Urinary bladder (tissue), 4 donors: ENCODE data around the gene POU6F2. TPM values are rescaled to one million over a fixed set of nuclear protein-coding genes. Genes with fewer than 3 reads are reported as not detected.

Source experiments
- DNase-seq: peaks from one replicate; pipeline ENCODE4 v3.0.0-alpha.2; 2015; ENCODE audit errors: extremely low spot score
- H3K27ac ChIP-seq: one replicate; pipeline ENCODE4 v1.5.1; 2013; ENCODE audit warnings: low read depth, mild to moderate bottlenecking, moderate library complexity
- H3K36me3 ChIP-seq: one replicate; pipeline ENCODE4 v1.6.1; 2013; ENCODE audit warnings: mild to moderate bottlenecking, moderate library complexity; ENCODE audit not compliant: insufficient read depth
- H3K4me1 ChIP-seq: one replicate; pipeline ENCODE4 v1.6.1; 2013; ENCODE audit warnings: mild to moderate bottlenecking, moderate library complexity; ENCODE audit not compliant: insufficient read depth
- H3K4me3 ChIP-seq: one replicate; pipeline ENCODE4 v1.5.1; 2013; ENCODE audit warnings: low read depth, low read length
- WGBS: extraction: QIAGEN DNeasy Blood & Tissue Kit; methylation state at CpG from one replicate; pipeline ENCODE4 v1.1.7; 2013; 5-methylcytosine and 5-hydroxymethylcytosine counted together
- polyA plus RNA-seq: library from polyadenylated mRNA; stranded (reverse); fragments of 200-250 nt; gene quantifications from one replicate; pipeline ENCODE4 v1.2.3, GENCODE V29; 2013
- total RNA-seq: library from RNA; depleted of rRNA; stranded (reverse); fragments of >200 nt; gene quantifications from one replicate; pipeline ENCODE4 v1.2.3, GENCODE V29; 2014
- donor health status: healthy with polysubstance abuse.
- donor health status: healthy.

The POU6F2 gene
- total and polyA plus RNA-seq, 2 donors = 2.1 to 5.0 TPM

DNA sequence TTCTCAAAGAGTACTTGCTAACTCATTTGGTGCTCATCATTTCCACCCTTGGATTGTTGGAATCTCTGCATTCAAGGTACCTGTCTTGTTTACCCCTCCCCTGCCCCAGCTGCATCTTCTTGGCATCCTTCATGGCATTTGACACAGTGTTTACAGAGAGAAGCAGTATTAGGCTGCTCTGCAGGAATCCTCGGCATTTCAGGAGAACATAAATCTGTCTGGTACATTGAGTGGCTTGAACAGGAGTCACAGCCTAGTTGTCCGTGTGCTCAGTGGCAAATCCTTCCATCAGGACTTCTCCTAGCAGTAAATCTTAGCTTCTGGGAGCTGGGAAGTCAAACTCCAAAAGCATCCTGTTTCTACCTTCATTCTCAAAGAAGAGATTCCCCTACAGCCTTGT lies 451.7 kb downstream of the POU6F2 start:
- Histone ChIP-seq H3K4me1 (peaks cover 2% of the 10 kb centered on the region), H3K36me3 (no peaks in the 10 kb centered on the region)
- WGBS = 45% methylated on average over 2 of the region's 2 CpGs

DNA sequence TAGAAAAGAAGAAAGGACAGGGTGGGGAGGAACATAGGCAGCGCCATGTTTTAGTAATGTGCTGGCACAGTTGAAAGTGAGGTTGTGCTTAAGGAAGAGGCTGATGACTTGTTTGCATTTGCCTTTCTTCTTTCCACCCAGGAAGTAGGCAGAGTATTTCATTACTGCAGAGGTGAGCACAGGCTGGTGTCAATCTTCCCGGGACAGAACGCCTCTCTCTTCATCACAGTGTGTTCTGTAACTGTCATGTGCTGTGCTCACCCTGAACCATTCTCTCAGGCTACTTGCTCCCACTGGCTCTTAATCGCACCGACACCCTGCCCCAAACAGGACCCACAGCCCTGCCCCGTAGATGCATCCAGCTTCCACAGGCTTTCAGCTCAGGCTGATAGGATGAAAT lies 452.7 kb downstream of the POU6F2 start:
- 96% methylated on average over 6 of the region's 6 CpGs for WGBS
- Histone ChIP-seq H3K4me1 (peaks cover 2% of the 10 kb centered on the region), H3K27ac (no peak overlapping the region), H3K36me3 (no peaks in the 10 kb centered on the region), H3K4me3 (no peak overlapping the region)
- no peak for DNase-seq

More for the DNA sequence above, 451.7 kb downstream of the POU6F2 start:
- Histone ChIP-seq H3K4me3 (no peak overlapping the region), H3K27ac (no peak overlapping the region)
- no peak for DNase-seq

DNA sequence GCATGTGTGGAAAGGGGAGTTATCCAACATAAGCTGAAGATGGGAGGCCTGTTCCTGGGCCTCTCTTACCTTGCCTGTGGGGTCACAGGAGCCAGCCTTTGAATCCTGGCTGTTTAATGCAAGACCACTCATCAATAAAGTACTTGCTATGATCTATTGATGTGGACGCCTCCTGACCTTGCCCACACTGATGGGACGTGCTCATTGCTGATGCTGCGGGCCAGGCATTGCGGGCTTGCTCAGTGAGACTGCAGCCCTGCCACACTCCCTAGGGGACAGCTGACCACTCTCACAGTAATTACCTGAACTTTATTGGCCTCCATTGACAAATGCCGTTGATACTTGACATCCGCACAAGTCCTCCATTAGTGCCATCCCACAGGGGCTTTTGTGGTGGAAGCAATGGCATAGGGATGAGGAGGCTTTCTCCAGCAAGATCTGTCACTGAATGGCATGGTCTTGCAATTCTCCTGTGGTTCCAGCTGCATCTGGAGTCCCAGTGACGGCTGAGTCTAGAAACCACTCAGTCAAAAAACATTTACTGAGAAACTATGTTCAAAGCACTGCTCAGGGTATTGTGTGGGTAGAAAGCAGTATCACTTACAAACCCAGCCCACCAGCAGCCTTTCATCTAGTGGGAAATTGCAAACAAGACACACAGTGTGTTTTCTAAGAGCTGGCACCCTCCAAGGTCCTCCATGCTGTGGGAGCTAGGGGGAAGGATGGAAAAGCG lies 453.4 kb downstream of the POU6F2 start:
- no peak for DNase-seq
- WGBS = 83% methylated on average over 8 of the region's 8 CpGs
- no peak overlapping the region for H3K27ac ChIP-seq
- H3K4me3 ChIP-seq = no peak overlapping the region
- no peaks in the 10 kb centered on the region for H3K36me3 ChIP-seq
- peaks cover 2% of the 10 kb centered on the region for H3K4me1 ChIP-seq

DNA sequence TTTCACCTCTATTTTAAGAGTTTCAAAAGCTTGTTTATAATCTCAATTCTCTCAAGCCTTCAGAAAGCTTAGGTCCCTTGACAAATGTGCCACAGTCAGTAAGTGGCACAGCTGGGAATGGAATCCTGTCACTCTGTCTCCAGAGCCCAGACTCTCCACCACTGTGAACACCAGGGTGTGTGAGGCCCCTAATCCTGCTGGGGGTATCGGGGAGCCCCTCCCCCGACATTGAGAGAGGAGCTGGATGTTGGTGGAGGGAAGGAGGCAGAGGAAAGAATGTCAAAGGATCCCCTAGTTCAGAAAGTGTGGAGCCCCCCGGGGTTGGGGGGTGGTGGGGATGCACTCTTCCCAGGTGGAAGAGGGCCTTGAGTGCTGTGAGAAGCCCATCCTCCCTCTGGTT lies 454.7 kb downstream of the POU6F2 start:
- Histone ChIP-seq H3K27ac (no peak overlapping the region), H3K4me1 (no peaks in the 10 kb centered on the region), H3K36me3 (no peaks in the 10 kb centered on the region), H3K4me3 (no peak overlapping the region)
- 71% methylated on average over 3 of the region's 3 CpGs for WGBS
- DNase-seq = no peak

DNA sequence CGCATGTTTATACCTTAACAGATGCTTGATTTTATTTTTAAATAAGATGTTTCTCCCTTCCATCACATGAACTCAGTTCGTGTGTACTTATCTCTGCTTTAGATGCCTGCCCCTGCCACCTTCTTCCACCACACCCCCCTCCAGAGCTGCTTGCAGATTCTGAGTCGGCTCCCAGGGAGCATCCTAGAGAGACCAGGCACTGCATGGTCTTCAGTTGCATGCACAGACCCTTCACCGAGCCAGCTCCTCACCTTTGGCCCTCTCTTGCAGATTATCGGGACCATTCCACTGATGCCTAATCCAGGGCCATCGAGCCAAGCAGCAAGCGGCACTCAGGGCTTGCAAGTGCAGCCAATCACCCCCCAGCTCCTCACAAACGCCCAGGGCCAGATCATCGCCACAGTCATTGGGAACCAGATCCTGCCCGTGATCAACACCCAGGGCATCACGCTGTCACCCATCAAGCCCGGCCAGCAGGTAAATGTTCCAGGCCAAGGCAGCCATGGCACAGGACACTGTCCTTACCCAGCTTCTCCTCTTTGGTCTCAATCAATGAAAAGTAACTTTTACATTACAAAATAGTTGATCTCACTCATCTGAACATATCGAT lies 455.2 kb downstream of the POU6F2 start:
- no peak overlapping the region for H3K27ac ChIP-seq
- DNase-seq = no peak

DNA sequence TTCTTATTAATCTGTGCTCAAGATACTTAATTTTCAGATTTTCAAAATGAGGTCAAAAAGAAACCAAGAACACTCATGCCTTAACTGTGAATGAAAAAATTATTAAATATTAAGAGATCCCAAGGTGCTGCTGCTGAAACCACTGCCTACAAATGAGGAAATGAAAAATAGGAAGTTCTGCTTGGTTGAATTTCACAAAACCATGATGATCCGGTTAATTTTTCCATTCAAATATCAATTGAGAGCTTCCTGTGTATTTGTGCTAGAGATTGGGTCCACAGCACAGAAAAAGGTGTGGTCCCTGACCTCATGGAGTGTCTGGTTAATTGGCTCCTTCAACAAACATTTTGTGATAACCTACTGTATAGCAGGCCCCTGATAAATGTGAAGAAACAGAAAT lies 455.8 kb downstream of the POU6F2 start:
- H3K36me3 ChIP-seq = no peaks in the 10 kb centered on the region
- WGBS = 73% methylated on average over 1 of the region's 1 CpG
- H3K4me3 ChIP-seq = no peak overlapping the region
- H3K27ac ChIP-seq = no peak overlapping the region
- H3K4me1 ChIP-seq = no peaks in the 10 kb centered on the region
- DNase-seq = no peak

More for the DNA sequence above, 455.2 kb downstream of the POU6F2 start:
- Histone ChIP-seq H3K4me3 (no peak overlapping the region), H3K4me1 (no peaks in the 10 kb centered on the region), H3K36me3 (no peaks in the 10 kb centered on the region)
- WGBS = 81% methylated on average over 13 of the region's 13 CpGs

DNA sequence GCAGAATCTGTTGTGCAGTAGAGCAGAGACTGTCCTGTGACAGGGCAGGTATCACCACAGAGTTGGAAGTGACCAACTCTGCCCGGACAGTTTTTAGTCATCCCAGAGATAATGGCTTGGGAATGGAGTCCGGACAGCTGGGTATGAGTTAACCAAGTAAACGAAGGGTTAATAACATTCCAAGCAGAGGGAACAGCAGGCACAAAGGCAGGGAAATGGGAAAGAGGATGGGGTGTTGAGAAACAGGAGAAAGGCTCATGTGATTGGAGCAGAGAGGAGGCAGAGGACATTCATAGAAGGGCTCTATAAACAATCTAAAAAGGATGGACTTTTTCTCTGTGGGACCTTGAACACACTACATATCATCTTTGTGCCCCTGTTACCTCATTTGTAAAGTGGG lies 456.3 kb downstream of the POU6F2 start:
- no peaks in the 10 kb centered on the region for H3K4me1 ChIP-seq
- 49% methylated on average over 3 of the region's 3 CpGs for WGBS
- H3K36me3 ChIP-seq = no peaks in the 10 kb centered on the region
- no peak overlapping the region for H3K4me3 ChIP-seq
- DNase-seq = no peak
- no peak overlapping the region for H3K27ac ChIP-seq

DNA sequence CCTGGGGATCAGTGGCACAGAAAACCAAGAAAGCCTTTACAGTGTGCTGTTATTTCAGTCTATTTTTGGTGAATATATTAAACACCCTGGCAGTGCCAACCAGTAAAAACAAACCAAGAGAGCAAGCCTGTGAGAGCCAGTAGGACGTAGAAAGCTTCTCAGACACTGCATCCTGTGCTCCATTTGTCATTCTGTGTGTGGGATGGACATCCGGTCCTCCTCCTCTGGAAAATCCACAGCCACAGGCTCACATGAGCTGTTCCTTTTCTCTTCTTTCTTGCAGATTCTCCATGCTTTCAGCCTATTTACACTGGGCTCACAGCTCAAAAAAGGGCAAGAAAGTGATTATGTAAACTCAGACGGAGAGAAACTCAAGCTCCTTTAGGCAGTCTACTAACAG lies 468.8 kb downstream of the POU6F2 start:
- H3K36me3 ChIP-seq = no peaks in the 10 kb centered on the region
- no peak overlapping the region for H3K4me3 ChIP-seq
- no peaks in the 10 kb centered on the region for H3K4me1 ChIP-seq
- no peak for DNase-seq
- WGBS = 73% methylated on average over 3 of the region's 3 CpGs
- no peak overlapping the region for H3K27ac ChIP-seq

DNA sequence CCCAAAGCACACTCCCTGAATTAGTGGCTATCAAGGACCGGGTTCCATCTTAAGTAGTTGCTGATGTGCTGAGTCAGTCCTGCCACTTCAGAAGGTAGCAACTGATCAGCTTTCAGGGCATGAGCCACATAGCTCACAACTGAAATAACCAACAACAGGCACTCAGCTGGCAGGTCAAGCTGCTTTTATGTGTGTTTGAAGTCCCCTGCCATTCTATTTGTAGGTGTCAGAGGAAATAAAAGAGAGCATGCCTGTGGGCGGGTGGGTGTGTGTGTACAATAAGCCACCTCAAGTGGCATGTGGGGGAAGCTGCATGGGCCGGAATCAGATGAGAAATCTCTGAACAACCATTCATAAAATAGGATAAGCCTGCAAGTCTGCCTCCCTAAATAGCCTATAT lies 474.2 kb downstream of the POU6F2 start:
- no peak for DNase-seq
- H3K36me3 ChIP-seq = no peaks in the 10 kb centered on the region
- H3K27ac ChIP-seq = no peak overlapping the region
- WGBS = 82% methylated on average over 3 of the region's 3 CpGs
- H3K4me3 ChIP-seq = no peak overlapping the region
- no peaks in the 10 kb centered on the region for H3K4me1 ChIP-seq

DNA sequence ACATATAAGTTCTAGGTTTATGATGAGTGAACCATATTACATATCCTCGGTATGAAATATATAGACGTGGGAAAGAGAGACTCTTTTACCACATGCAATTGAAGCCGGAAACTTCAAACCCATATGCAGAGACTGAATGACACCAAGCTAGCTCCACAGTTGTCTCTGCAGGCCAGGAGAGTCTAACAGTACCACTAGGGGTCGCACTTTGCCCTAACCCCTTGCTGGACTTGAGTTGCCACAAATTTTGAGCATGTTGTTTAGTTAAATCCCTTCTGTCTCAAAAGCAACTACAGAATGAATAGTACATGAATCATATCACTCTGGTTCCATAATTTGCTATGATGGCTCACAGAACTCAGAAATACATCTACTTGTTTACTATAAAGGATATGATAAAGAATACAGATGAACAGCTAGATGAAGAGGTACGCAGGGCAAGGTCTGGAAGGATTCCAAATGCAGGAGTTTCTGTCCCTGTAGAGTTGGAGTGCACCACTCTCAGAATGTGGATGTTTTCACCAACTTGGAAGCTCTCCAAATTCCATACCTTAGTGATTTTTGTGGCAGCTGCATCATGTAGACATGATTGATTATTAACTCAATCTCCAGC lies 476.1 kb downstream of the POU6F2 start:
- Histone ChIP-seq H3K36me3 (no peaks in the 10 kb centered on the region), H3K4me3 (no peak overlapping the region), H3K27ac (no peak overlapping the region), H3K4me1 (no peaks in the 10 kb centered on the region)
- WGBS = 48% methylated on average over 5 of the region's 5 CpGs
- no peak for DNase-seq

DNA sequence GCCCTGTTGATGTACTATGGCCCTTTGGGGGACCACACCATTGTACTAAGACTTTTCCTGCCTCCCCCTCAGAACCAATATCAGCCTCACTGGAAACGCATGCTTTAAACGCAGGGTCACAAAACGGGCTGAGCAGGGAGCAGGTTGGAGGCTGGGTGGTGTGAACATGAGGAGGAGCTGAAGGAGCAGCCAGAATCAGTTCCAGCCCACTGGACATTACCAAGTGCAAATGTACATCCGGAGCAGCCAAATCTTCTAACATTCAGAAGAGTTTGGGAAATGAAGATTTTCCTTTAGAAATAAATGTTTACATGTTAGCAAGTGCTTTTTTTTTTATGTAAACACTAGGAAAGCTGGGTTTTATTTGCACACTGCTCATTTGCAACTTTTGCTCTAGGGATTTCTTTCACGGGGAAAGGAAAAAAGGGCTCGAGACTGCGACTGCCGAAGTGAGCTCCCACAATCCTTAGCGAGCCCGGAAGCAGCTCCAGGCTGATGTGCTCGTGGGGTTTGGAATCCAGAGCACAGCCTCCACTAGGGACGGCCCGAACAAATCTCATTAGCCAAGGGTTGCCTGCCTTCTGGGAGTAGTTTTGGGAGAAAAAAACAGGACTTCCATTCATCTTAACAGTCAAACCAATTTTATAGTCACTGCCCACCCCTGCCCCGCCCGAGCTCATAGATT lies 480.5 kb downstream of the POU6F2 start:
- Histone ChIP-seq H3K36me3 (no peaks in the 10 kb centered on the region), H3K4me1 (no peaks in the 10 kb centered on the region), H3K27ac (no peak overlapping the region), H3K4me3 (no peak overlapping the region)
- WGBS = 45% methylated on average over 15 of the region's 15 CpGs
- no peak for DNase-seq

DNA sequence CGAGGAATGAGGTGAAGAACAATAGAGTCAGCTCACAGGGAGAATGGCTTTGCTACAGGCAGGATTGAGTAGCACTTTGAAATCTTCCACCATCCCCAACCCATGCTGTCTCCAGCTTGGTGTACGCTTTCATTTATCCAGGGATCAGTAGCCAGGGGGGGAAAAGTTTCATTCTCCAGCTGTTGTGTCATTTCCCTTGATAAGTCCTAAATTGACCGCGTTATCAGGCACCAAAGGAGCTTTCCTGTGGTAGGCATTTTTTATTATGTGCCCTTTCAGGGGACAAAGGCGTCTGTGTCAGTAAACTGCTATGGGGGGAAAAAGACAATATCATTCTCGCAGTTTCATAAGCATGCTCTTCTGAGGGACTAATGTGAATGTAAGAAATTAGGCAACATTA lies 481.9 kb downstream of the POU6F2 start:
- H3K27ac ChIP-seq = no peak overlapping the region
- no peaks in the 10 kb centered on the region for H3K4me1 ChIP-seq
- no peak for DNase-seq
- no peaks in the 10 kb centered on the region for H3K36me3 ChIP-seq
- WGBS = 64% methylated on average over 6 of the region's 6 CpGs
- H3K4me3 ChIP-seq = no peak overlapping the region

DNA sequence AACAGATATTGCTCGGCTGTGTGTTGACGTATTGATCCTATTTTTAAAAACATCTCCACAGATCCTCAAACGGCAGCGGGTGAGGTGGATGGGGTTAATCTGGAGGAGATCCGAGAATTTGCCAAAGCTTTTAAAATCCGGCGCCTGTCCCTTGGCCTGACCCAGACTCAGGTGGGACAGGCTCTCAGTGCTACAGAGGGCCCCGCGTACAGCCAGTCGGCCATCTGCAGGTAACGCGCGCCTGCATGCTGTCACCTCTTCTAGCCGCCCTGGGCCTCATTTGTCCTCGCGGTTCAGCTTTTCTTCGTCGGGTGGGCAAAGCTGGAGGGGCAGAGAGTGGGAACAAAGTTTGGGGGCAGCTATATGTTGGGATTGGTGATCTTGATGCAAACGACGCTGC lies 482.8 kb downstream of the POU6F2 start:
- 89% methylated on average over 20 of the region's 20 CpGs for WGBS
- no peak overlapping the region for H3K4me3 ChIP-seq
- H3K4me1 ChIP-seq = no peaks in the 10 kb centered on the region
- DNase-seq = no peak
- no peak overlapping the region for H3K27ac ChIP-seq
- no peaks in the 10 kb centered on the region for H3K36me3 ChIP-seq
